SU-DHL-6 (cell line): ENCODE measurements around the gene BICD1.

Experiments used
- CTCF ChIP-seq: fragments of 200-600 bp; sonication (generic); IDR thresholded peaks from one replicate; pipeline ENCODE4 v1.5.1; 2017; ENCODE audit warnings: antibody characterized with exemption, mild to moderate bottlenecking, low read length, moderate library complexity; ENCODE audit not compliant: insufficient read depth, poor library complexity, severe bottlenecking
- EZH2phosphoT487 ChIP-seq: fragments of 200-600 bp; sonication (generic), shearing (Covaris generic); conservative IDR thresholded peaks from 2 replicates; pipeline ENCODE4 v1.6.1; 2018; ENCODE audit warnings: mild to moderate bottlenecking, antibody characterized with exemption, low read length, moderate library complexity, mixed read lengths

- TF ChIP-seq CTCF (no peak), EZH2phosphoT487 (no peak)
These were observed 19.3 kb upstream of the BICD1 start for GRCh38 chr12:32087306-32087705.
